TTC549 (cell line): Measurements from ENCODE around the gene SKP1.
"Not testable (repeated sequence)": the region's sequence is repeated elsewhere in the genome, so short reads cannot be mapped to it uniquely, and the experiment has no call there.

Source experiments
- FAIRE-seq: peaks from 2 replicates; lab custom pipeline; 2012; peaks lifted over from hg19 to GRCh38; lab: Jason Lieb, UNC

Gene SKP1

DNA sequence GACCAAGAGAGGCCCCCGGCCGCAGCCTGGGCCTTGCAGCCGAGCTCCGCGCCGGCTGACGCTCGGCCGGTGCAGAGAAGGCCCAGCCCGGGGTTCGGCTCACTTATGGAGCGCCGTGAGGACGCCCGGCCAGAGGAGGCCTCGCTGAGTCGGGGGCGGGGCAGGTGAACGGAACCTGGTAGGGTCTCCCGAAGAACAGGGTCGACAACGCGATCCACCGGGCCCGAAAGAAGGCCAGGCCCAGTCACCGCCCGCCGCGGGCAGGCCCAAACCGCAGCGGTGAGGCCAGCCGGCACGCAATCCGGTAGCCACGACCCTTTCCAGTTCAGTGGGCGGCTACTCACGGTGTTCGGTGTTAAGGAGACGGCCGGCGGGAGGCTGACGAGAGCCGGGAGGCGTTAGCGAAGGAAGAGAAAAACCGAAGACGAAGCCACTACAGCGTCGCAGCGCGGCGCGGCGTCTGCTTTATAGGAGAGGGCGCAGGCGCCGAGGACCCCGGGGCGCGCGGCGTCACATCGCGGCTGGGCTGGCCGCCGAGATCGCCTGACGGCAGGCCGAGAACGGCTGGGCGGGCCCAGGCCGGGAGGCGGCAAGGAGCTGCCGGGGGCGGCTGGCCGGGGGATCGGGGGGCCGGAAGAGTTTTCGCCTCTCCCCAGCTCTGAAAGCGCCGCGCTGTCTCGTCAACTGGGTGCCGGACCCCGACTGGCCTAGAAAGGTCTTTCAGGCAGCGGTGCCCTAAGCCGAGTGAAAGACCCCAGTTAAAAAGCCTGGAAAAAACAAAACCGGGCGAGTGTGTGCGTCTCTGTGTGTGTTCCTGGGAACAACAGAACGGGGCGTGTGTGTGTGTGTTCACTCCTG is at the start of gene SKP1:
SKP1 (minus strand) TSS at position 440 of the 858 bp plus-strand sequence. CDS start 2,928 bp downstream, outside the sequence.
- no peak for FAIRE-seq

DNA sequence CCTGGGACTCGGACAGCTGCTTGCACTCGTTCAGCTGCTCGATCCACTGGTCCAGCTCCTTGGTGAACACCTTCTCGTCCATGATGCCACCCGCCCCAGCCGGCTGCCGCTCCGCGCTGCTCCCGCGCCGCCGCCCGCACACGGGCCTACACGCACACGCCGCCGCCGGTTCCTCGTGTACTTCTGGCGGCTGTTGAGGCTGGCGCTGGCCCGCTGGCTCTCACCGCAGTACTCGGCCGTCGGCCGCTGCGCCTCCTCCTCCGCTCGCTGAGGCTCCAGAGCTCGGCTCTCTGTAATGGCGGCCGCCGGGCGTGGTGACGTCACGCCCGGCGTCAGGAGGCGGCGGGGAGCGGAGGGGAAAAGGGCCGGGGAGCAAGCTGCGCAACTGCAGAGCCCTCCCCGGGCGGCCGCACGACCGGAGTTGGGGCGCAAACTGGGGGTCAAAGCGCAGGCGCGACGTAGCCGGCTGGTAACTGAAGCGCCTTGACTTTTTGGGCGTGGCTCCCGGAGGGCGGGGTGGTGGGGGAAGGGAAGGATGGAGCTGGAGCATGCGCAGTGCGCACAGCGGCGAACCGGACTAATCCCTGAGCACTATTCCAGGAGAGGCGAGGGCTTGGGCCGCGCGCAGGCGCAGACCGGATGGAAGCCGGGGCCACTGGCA is 49.2 kb upstream of the SKP1 start, which contains the start of gene PPP2CA:
PPP2CA (minus strand) TSS at position 294 of the 661 bp plus-strand sequence; CDS start at position 82, 212 bp downstream.
- FAIRE-seq: peak; percentile 20

DNA sequence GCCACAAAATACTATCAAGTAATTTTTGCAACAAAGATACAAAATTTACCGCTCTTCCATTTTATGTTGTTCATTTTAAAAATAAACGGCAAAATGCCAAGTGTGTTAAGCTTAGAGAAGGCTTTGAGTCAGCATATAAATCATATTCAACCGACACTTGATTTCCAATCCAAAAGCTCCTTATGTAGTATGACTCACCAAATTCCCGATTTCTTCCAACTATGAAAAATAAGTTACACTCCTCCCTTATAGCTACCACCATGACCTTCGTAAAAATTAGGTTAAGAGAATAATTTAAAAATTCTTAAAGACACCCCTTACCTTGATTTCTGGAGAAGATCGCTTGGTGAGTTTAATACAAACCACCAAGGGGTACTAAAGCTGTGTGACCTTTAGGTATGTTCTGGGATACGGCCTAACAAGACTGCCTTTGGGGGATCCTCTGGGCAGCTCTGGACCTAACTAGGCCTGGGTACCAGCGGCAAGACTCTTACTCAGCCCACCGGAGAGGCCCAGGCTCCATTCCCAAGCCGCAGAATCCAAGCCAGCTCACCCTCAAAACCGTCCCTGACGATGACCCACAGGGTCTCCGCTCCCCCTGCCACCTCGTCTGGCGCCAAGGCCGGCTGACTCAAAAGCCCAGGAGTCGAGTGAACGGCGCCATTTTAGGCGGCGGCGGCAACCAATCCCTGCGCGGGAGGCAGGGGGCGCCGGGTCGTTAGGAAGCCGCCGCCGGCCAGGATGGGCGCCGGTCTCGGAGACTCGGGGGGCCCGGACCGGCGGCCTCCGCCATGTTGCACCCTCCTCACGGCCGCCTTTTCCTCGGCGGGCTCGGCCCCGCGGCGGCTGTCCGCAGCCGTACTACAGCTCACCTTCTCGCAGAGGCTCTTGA is 48.4 kb upstream of the SKP1 start:
- FAIRE-seq: no peak

DNA sequence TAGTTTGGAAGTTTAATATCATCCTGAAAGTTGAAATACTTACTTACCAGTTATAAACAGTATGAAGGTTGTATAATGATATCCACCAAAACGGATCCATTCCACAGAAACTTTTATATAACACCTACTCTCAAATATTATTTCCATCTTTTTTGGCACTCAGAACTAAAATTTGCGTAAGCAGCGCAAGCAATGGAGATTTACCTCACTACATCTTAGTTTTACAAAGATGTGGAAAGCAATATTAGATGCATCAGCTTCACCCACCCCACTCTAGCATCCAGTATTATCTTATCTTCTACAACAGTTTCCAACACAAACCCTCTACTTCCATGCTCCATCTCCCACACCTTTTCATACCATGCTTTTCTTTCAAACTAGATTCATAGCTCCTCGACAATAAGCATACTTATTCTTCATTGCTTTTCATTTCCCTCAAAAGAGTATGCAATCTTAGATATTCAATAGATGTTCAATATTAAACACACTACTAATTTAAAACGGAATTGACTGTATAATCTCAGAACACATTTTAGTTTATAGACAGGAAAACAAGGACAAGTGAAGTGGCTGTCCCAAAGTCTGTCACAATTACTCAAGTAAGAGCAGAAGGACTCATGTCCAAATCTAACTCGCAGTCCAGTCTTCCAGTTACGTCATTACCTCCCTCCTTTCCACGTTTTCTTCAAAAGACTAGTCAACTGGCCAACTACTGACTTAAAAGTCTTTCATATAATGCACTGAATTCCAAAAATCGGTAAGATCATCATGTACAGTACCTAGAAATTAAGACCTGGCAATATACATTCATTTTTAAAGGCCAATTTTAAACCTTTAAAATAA is 46.9 kb upstream of the SKP1 start:
- FAIRE-seq: no peak

DNA sequence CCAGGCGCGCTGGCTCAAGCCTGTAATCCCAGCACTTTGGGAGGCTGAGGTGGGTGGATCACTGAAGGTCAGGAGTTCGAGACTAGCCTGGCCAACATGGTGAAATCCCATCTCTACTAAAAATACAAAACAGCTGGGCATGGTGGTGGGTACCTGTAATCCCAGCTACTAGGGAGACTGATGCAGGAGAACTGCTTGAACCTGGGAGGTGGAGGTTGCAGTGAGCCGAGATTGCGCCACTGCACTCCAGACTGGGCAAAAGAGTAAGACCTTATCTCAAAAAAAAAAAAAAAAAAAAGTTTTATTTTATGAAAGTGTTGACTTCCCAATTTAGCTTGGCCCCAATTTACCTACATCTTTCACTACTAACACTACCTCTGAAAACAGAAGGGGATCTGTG is 44.9 kb upstream of the SKP1 start:
- not testable (repeated sequence) for FAIRE-seq

DNA sequence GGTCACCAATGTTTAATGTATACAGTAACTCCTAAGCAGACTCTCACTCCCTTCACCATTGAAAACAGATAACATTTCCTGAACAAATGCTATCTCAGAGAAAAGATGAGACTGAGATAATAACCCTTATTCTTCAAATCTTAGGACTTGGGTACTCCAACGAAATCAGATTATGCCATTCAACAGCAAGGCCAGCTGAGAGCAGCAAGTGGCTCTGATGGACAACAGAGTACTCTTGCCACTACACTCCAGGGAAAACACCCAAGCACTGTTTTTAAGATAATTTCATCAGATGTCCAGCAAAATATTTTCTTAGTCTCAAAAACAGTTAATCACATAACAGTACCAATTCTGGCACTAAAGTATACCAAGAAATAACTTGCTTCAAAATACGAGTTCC is 39.0 kb upstream of the SKP1 start:
- no peak for FAIRE-seq

DNA sequence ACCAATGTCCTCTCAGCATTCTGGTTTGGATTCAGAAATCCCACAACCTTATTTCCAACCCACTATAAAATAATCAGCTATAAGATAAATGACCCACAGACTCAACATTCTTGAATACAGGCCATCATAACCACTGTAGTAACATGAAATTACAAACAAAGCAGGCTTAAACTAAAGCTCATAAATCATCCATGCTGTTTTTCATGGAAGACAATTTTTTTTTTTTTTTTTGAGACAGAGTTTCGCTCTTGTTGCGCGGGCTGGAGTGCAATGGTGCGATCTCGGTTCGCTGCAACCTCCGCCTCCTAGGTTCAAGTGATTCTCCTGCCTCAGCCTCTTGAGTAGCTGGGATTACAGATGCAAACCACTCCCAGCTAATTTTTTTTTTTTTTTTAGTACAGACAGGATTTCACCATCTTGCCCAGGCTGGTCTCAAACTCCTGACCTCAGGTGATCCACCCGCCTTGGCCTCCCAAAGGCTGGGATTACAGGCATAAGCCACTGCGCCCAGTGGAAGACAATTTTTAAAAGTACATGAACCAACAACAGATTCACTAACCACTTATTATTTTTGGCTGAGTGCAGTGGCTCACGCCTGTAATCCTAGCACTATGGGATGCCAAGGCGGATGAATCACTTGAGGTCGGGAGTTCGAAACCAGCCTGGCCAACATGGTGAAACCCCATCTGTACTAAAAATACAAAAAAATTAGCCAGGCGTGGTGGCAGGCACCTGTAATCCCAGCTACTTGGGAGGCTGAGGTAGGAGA is 34.7 kb upstream of the SKP1 start:
- FAIRE-seq: not testable (repeated sequence)

DNA sequence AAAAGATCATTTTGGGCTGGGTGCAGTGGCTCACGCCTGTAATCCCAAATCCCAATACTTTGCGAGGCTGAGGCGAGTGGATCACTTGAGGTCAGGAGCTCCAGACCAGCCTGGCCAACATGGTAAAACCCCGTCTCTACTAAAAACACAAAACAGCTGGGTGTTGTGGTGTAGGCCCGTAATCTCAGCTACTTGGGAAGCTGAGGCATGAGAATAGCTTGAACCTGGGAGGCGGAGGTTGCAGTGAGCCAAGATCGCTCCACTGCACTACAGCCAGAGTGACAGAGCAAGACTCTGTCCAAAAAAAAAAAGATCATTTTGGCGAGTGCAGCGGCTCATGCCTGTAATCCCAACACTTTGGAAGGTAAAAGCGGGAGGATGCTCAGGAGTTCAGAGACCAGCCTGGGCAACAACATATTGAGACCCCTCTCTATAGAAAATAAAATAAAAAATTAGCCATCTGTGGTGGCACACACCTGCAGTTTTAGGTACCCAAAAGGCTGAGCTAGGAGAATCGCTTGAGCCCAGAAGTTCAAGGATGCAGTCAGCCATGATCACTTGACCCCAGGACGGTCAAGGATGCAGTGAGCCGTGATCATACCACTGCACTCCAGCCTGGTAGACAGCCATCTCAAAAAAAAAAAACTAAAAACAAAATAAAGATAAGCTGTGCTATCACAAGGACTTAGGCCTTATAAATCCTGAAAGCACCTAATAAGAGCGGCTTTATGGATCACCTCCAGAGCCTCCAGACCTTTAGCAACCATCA is 32.9 kb upstream of the SKP1 start:
- no peak for FAIRE-seq

DNA sequence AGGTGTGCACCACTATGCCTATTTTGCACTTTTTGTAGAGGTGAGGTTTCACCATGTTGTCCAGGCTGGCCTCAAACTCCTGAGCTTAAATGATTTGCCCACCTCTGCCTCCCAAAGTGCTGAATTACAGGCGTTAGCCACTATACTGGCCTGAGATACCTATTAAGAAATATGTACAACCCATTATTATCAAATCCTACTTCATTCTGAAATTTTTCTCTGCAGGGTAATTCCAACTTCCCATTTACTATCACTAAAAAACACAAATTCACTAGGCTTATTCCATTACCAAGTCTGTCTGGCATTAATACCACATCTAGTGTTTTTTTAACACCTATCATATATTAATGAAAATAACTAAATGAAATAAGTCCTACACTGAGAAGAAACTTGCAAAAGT is 30.9 kb upstream of the SKP1 start:
- no peak for FAIRE-seq

DNA sequence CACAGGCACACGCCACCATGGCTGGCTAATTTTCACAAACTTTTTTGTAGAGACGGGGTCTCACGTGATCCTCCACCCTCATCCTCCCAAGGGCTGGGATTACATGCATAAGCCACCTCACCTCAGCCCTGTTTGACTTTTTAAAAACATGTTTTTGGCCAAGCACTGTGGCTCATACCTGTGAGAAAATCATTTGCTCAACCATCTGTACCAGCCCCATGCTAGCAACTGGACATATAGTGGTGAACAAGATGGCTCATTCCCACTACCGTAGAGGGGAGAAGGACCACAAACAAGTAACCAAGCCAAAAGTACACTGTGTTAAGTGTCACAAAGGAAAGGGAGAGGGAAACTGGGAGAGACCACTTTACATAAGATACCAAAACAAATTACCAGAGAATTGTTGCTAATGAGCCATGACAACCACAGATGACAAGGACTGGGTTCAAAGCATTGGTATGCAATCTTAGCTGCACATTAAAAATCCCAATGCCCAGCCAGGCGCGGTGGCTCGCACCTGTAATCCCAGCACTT is 29.9 kb upstream of the SKP1 start:
- no peak for FAIRE-seq

DNA sequence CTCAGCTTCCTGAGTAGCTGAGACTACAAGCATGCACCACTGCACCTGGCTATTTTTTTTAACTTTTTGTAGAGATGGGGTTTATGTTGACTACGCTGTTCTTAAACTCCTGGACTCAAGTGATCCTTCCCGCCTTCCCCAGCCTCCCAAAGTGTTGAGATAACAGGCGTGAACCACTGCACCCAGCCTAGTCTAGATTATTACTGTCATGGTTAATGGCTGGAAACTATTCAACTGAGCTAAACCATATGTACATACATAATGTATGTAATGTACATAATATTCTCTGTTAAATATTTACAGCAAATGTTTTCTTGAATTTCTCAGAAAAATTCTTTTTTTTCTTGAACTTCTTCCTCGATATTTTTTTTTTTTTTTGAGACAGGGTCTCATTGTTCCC is 27.8 kb upstream of the SKP1 start:
- no peak for FAIRE-seq

DNA sequence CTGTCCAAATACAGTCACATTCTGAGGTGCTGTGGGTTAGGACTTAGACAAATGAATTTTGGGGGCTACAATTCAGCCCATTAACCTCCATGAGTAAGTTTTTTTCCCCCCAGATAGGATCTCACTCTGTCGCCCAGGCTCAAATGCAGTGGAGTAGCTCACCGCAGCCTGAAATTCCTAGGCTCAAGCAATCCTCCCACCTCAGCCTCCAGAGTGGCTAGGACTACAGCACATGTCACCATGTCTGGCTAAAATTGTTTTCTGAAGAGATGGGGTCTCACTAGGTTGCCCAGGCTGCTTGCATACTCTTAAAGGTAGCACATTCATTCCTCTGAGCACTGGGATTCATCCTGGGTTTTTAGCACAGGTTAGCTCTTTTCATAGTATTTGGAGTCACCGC is 26.9 kb upstream of the SKP1 start:
- FAIRE-seq: no peak

DNA sequence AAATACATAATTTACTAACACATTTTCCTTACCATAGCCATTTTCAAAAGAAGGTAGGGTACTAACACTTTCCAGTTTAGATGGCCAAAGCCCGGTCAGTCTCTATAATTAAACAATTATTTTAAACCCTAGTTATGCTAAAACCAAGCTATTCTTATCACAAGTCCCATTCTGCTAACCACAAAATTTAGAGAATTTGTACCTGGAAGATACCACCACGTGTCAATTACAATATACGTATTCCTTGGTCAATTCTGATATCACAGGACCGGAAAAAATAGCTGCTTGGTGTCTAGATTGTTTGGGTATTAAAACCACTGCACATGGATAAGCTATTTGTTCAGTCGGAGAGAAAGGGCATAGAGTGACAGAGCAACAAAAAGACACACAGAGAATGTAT is 18.9 kb upstream of the SKP1 start:
- no peak for FAIRE-seq

DNA sequence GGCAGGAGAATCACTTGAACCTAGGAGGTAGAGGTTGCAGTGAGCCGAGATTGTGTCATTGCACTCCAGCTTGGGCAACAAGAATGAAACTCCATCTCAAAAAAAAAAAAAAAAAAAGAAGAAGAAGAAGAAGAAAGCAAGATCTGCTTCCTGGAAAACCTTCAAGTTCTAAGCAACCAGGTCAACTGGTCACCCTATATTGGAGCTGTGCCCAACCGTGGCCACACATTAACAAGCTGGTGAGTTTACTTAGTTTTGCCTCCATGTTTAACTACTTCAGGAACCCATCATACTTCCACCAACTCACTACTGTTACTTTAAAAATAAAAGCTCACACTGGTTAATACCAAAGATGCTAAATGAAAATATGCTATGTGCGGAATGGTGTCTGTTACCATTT is 12.3 kb upstream of the SKP1 start:
- no peak for FAIRE-seq

DNA sequence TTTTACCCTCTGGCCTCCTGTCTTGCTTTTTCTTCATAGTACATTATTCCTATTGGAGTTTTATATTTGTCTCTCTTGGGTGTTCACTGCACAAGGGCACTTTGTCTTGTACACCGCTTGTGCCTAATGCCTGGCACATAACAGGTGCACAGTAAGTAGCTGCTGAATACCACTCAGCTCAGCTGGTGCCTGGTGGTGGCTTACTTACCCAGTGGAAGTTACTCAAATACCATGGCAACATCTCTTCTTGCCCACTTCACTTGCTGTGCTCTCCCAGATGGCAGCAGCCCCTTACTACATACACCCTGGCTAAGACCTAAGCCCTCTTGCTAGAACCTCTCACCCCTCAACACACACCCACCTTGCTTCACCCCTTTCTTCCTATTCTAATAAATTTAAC is 11.3 kb upstream of the SKP1 start:
- no peak for FAIRE-seq

DNA sequence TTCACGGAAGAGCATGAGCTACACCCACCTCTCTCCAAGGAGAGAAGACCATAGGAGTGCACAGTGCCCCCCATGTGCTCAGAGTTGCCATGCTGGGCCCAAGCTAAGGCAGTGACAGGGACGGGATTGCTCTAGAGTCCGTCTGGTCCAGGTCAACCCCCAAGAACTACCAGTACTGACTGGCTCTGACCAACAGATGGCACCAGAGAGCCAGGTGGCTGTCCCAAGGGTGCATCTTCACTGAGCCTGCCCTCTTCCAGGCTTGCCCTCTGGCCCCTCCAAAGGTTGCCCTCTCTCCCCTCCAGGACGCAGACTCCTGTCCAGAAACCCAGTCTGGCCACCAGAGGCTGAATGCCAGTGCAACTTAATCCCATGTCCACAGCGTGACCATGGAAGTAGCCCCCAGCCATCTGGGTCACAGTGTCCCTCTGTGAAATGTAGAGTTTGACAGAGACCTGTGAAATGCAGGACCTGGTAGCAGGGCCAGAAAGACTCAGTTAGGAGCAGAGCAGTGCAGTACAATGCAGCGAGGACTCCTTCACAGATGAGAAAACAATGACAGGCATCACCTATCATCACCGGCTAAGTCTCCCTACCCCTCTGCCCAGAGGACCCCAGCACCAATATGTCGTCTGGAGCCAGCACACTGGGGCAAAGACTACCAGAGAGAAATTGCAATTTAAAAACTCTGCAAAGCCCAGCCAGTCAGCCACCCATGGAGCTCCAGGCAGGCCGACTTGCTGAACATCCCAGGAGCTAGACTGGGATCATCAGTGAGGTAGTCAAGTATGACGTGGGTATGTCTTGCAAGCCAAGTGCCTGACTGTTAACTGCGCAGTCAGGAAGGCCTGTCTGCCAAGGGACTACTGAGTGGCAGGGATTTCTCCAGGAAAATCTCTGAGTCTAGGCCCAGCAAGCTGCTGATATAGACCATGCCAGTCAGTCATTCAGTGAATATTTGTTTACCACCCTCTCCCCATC is 7.7 kb upstream of the SKP1 start:
- no peak for FAIRE-seq

DNA sequence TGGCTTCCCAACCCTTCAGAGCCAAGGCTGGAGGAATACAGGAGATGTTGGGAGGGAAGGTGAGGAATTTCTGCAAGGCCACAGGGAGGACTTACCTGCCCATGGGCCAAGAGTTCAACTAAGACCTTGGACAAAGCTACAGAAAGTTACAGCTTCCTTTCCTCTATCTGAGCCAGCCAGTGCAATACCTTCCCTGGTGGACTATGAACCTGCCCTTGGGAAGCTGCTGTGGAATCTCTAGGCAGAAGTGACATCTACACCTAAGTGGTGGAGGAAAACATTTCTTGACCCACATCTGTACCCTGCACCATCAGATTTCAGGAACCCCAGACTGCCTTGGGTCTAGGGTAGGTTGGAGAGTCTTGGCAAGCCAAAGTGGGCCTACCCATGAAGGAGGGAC is 6.7 kb upstream of the SKP1 start:
- no peak for FAIRE-seq

DNA sequence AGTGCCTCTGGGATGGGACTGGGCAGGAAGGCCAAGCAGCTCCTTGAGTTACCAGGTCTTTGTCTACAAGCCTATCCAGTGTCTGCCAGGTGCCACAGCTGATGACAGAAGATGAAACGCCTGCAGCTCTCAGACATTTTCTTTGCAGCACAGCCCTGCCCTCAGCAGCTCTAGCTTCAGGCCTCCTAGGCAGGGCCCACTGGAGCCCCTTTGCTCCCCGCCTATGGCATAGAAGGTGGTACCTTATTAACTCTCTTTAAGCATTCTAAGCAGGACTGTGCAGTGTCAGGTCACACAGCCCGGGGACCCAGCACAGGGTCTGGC is 1.3 kb upstream of the SKP1 start:
- FAIRE-seq: no peak
